ENCODE data around the gene HPCAL1. TPM values are rescaled to one million over a fixed set of nuclear protein-coding genes. Genes with fewer than 3 reads are reported as not detected.

The HPCAL1 gene
- total and polyA plus RNA-seq, 12 donors, result 17.4 to 118 (median 61.3) TPM

DNA sequence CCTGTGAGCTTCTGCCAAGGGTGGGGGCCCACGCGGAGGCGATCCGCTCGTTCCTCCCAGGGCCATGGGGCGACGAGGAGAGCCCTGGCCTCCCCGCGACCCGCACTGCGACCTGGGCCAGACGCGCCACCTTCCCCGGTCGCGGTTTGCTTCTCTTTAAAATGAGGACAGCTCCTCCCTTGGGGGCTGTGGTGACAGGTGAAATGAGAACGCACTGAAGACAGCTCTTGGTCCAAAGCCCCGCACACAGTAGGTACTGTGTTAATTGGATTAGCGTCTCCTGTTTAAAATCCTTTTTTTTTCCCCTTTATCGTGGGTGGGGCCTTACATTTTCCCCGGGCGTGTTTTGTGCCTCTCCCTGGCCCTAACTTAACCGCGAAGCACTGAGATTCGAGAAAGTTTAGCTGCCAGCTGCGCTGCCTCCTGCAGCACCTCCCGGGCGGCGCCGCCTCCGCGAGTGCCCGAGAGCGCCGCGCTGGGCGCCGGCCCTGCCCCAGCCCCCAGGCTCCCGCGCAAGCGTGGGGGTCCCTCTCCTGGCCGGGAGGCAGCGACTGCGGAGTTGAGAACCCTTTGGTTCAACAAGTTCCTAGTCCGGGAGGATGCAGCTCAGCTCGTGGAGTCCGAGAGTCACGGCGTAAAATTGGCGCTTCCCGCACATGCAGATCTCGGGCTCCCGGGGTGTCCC lies 1.1 kb downstream of the HPCAL1 start:
- Histone ChIP-seq H3K9me3 (replicated peaks in 1 of 3) (no peaks in the 10 kb centered on the region), H3K27ac (peak overlapping the region in 3 of 5 donors; percentile 66 to 87 (median 74)), H3K4me1 (replicated peaks in 1 of 2) (peaks cover 44 to 47% of the 10 kb centered on the region in 2 donors), H3K36me3 (replicated peaks in 1 of 2) (no peaks in the 10 kb centered on the region), H3K27me3 (no peaks in the 10 kb centered on the region), H3K4me3 (peak overlapping the region in 3 of 4 donors; percentile 22 to 79 (median 37))
- 0 to 3% (median 1%) methylated on average over 10 to 53 of the region's 53 CpGs for WGBS, 4 donors
- TF ChIP-seq POLR2A (IDR thresholded peaks at IDR 0.05) (peak; percentile 16 to 54), CTCF (IDR thresholded peaks at IDR 0.05) (peak in 3 of 6 experiments; percentile 5 to 17 (median 11))
- peak; percentile 47 to 74 (median 60) for DNase-seq
- intact Hi-C loops (cut with DNase I), result no loop called here

DNA sequence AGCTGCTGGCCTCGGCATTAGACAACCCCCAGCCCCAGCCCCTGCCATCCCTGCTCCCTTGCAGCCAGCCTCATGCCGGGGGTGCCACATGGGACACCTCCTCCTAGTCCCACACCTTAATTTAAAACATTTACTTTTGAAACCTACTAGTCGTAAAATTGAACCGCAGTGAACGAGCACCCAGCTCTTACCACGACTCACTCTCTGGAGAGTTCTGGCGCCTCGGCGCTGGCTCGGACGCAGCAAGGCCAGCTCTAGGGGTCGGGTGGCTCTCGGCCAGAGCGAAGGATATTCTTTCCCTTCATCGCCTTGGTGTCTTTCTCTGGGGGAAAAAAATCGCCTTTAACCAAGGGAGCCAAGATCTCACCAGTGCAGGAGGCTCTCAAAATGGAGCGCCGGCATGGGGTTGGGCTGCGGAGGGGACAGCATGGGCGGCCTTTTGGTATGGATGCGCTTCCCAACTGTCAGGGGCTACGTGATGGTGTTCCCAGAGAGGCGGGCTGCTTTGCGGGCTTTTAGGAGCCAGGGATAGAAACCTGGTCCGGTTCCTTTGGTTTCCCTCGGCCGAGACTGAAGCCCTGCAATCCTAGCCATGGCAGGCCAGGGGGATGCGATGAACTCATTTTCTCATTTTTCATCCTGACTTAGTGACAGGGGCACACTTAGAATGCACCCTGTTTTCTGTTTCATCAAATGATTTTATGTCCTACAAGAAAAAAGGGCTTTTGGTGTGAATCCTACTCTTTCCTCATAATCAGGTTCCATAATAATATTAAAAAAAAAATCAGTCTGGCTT lies 2.0 kb downstream of the HPCAL1 start:
- no peaks in the 10 kb centered on the region for H3K9me3 ChIP-seq (replicated peaks in 1 of 3)
- H3K4me1 ChIP-seq (replicated peaks in 1 of 2), result peaks cover 46 to 55% of the 10 kb centered on the region in 2 donors
- no peaks in the 10 kb centered on the region for H3K27me3 ChIP-seq
- no peak for TF ChIP-seq CTCF (IDR thresholded peaks at IDR 0.05)
- no peak for TF ChIP-seq POLR2A (IDR thresholded peaks at IDR 0.05)
- DNase-seq, result peak in 2 of 7 donors; percentile 33 to 45
- peak overlapping the region in 3 of 4 donors; percentile 22 to 79 (median 37) for H3K4me3 ChIP-seq
- intact Hi-C loops (cut with DNase I), result loop anchor here in 1 of 2 donors (5.0 kb wide), 1 partner anchor 98 kb away; no protein-coding TSS in a partner anchor
- H3K36me3 ChIP-seq (replicated peaks in 1 of 2), result no peaks in the 10 kb centered on the region
- H3K27ac ChIP-seq, result peak overlapping the region in 4 of 5 donors; percentile 11 to 87 (median 70)
- WGBS, 4 donors, result 33 to 43% (median 38%) methylated on average over 17 to 28 of the region's 28 CpGs

DNA sequence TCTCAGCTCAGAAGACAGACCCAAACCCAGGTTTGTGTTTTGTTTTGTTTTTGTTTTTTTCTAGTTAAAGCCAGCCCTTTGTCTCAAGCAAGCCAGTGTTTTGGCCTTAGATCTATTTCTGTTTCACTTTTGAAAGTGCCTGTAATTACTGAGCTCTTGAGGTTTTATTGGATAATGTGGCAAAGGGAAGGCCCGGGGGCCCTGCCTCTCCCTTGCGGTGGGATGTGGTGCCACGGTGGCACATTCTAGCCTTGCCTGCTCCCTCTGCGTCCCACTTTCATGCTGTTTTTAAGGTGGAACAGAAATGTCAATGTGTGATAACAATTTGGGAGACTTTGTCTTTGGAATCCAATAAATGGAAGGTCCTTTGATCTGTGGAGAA lies 2.5 kb downstream of the HPCAL1 start:
- Histone ChIP-seq H3K9me3 (replicated peaks in 1 of 3) (no peaks in the 10 kb centered on the region), H3K4me1 (replicated peaks in 1 of 2) (peaks cover 46 to 55% of the 10 kb centered on the region in 2 donors), H3K36me3 (replicated peaks in 1 of 2) (no peaks in the 10 kb centered on the region), H3K27me3 (no peaks in the 10 kb centered on the region), H3K27ac (peak overlapping the region; percentile 10 to 87 (median 66)), H3K4me3 (peak overlapping the region in 1 of 4 donors; percentile 79)
- TF ChIP-seq CTCF (IDR thresholded peaks at IDR 0.05), result no peak
- no peak for TF ChIP-seq POLR2A (IDR thresholded peaks at IDR 0.05)
- DNase-seq, result peak in 1 of 7 donors; percentile 25
- intact Hi-C loops (cut with DNase I), result loop anchor here in 1 of 2 donors (5.0 kb wide), 1 partner anchor 97 kb away; no protein-coding TSS in a partner anchor
- 8 to 23% (median 14%) methylated on average over 4 of the region's 4 CpGs for WGBS, 4 donors

DNA sequence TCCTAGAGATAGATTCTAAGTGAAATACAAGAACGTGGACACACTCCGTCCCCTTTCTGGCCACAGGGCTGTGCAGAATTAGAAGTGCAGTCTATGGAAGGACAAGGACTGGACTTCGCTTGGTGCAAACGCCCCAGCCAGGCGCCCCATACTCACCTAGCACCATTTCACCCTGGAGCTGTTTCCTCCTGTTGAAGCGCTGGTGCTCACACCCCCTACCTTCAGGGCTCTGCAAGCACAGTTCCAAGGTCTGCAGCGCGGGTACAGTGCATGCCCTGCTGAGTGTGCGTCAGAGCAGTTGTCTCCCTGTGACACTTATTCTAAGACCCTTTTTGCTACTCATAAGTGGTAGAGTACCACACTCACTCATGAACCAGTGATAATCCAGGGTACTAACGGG lies 3.0 kb downstream of the HPCAL1 start:
- WGBS, 4 donors, result 47 to 60% (median 49%) methylated on average over 9 to 10 of the region's 10 CpGs
- Histone ChIP-seq H3K9me3 (replicated peaks in 1 of 3) (no peaks in the 10 kb centered on the region), H3K4me3 (peak overlapping the region in 1 of 4 donors; percentile 79), H3K36me3 (replicated peaks in 1 of 2) (no peaks in the 10 kb centered on the region), H3K27ac (peak overlapping the region in 4 of 5 donors; percentile 10 to 87 (median 70)), H3K4me1 (replicated peaks in 1 of 2) (peaks cover 46 to 55% of the 10 kb centered on the region in 2 donors), H3K27me3 (no peaks in the 10 kb centered on the region)
- peak; percentile 60 to 82 (median 71) for DNase-seq
- TF ChIP-seq CTCF (IDR thresholded peaks at IDR 0.05) (peak; percentile 16 to 53 (median 38)), POLR2A (IDR thresholded peaks at IDR 0.05) (peak in 1 of 2 donors; percentile 45)
- intact Hi-C loops (cut with DNase I), result loop anchor here in 1 of 2 donors (5.0 kb wide), 1 partner anchor 97 kb away; no protein-coding TSS in a partner anchor

Data from adrenal gland (tissue), 12 donors.